H1 (cell line): ENCODE results near the gene THUMPD2. TPM values are rescaled to one million over a fixed set of nuclear protein-coding genes. Genes with fewer than 3 reads are reported as not detected.

ENCODE experiments used
- CBX8 ChIP-seq: fragments of 300-800, 300-1000 bp; sonication (generic); IDR thresholded peaks from 2 replicates; pipeline ENCODE4 v1.7.1; 2016; ENCODE audit warnings: low read depth, low read length, borderline replicate concordance
- SUZ12 ChIP-seq: fragments of 200-600 bp; sonication (generic); IDR thresholded peaks from 2 replicates; pipeline ENCODE4 v1.6.1; 2012; ENCODE audit warnings: mild to moderate bottlenecking, inconsistent platforms, low read length, moderate library complexity, mixed read lengths
- polyA plus RNA-seq, 7 experiments: library from polyadenylated mRNA; depleted of rRNA in 3 of 7; stranded (reverse) in 5 of 7; unstranded in 2 of 7; fragments of >200 nt in 5 of 7; fragments of 200-250 nt in 2 of 7; gene quantifications; 1 replicate in 5 of 7; 2 replicates in 1 of 7; 4 replicates in 1 of 7; pipeline versions ENCODE4 v1.2.1 to v1.2.3, GENCODE V29; 2011 to 2013; ENCODE audit warnings: missing spikeins in 2 of 7, mixed read lengths in 2 of 7
- total RNA-seq: library from RNA; stranded (reverse); fragmentation: NEBNext Ultra II Directional; extraction: Animal tissue kit (Norgen Biotek cat#: 25700); gene quantifications from 2 replicates; pipeline ENCODE4 v1.2.1, GENCODE V29; 2021

THUMPD2 gene
- total and polyA plus RNA-seq, 2 of the 8 experiments (the other 6 are each of a cell fraction or from before 2014, with no cell fraction given) = 8.6 to 17.0 TPM

DNA sequence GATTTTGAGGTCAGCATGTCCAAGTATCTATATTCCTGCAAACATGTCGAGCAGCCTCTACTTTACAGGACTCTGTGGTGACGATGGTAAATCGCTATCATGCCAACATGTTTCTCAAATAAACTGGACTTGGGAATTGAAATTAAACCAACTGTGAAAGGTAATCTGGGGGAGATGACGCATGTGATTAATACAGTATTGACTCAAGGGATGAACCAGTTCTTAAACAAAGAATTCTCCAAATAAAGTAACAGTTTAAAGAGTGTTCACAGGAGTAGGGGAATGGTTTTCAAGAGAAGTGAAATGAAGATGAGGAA is 54.3 kb downstream of the THUMPD2 start (continued):
- TF ChIP-seq CBX8 (no peak), SUZ12 (no peak)
